Peyer's patch (tissue), 4 donors: ENCODE results near the gene NECAB3. TPM values are rescaled to one million over a fixed set of nuclear protein-coding genes. Genes with fewer than 3 reads are reported as not detected.

Source experiments
- DNase-seq, 3 donors: peaks; one replicate each; pipeline ENCODE4 v3.0.0-alpha.2; 2017 to 2019
- H3K27ac ChIP-seq, 4 donors: fragments of 200-600 bp; sonication (generic); one replicate each; pipeline ENCODE4 v1.5.1; 2016 to 2019
- H3K27me3 ChIP-seq, 2 donors: fragments of 200-600 bp; sonication (generic); one replicate each; pipeline ENCODE4 v1.5.1; 2019
- H3K36me3 ChIP-seq, 3 donors: fragments of 200-600 bp; sonication (generic); one replicate each; pipeline ENCODE4 v1.5.1; 2016 to 2019
- H3K4me1 ChIP-seq, 4 donors: fragments of 200-600 bp; sonication (generic); one replicate each; pipeline ENCODE4 v1.5.1; 2016 to 2019
- H3K4me3 ChIP-seq, 4 donors: fragments of 200-600 bp; sonication (generic); 1 replicate in 3 of 4; 2 replicates in 1 of 4; pipeline ENCODE4 v1.5.1; 2016 to 2019; ENCODE audit warnings: mild to moderate bottlenecking in 1 of 4
- H3K9me3 ChIP-seq, 4 donors: fragments of 200-600 bp; sonication (generic); one replicate each; pipeline ENCODE4 v1.5.1; 2016 to 2019; ENCODE audit warnings: mild to moderate bottlenecking in 1 of 4
- POLR2A ChIP-seq, 2 donors: fragments of 450-650 bp; IDR thresholded peaks; one replicate each; pipeline ENCODE4 v1.5.1; 2017; ENCODE audit warnings: antibody characterized with exemption in 2 of 2, mild to moderate bottlenecking in 2 of 2, moderate library complexity in 2 of 2
- total RNA-seq, 4 donors: library from RNA; depleted of rRNA; stranded (reverse); fragments of >200 nt; gene quantifications; one replicate each; pipeline ENCODE4 v1.1.0, GENCODE V29; 2016
- TF ChIP-seq, protein P1 (sequence below), 6 experiments: fragments of 450-650 bp in 4 of 6; fragments of 200-600 bp in 2 of 6; sonication (generic) in 1 of 6; IDR thresholded peaks; one replicate each; pipeline ENCODE4 v1.5.1; 2017 to 2019; ENCODE audit warnings: antibody characterized with exemption in 6 of 6, mild to moderate bottlenecking in 3 of 6, moderate library complexity in 1 of 6

The NECAB3 gene
- total RNA-seq, 4 donors from 2014 or later: 77.1 to 146 (median 110) TPM

DNA sequence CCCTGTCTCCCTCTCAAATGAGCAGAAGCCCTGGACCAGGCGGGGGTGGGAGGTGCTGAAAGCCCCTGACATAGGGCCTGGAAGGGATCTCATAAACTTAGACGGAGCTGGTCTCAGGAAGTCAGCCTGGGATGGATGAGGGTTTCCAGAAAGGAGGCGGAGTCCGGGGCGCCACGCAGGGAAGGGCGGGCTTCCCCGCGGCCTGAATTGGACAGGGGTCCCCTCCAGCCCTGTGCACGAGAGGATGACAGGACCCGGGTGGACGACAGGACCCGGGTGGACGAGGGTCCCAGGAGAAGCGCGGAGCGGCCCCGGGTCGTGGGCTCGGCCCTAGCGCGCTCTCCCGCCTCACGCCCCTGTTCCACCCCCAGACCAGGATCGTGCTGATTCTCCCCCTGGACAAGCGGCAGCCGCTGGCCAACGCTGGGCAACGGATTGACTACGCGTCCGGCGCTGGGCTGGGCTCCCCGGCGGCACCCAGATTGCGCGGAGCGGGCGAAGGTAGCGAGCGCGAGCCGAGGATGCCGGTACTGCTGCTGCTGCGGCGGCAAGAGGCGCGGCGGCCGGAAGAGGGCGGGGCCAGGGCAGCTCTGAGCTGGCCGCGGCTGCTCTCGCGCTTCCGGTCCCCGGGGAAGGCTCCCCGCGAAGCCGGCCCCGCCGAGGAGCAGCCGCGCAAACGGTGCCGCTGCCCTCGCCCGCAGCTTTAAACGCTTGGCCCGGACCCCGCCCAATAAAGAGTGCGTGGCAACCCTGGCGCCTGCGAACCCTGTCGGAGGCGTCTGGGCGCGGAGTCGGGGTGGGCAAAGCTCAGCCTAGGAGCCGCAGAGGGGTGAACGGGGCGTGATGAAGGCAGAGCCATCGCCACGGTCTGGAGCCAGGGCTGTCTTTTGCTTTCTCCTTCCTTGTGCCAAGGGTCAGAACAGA is 10.8 kb downstream of the NECAB3 start:
- no peaks in the 10 kb centered on the region for H3K9me3 ChIP-seq
- TF ChIP-seq, protein P1, sequence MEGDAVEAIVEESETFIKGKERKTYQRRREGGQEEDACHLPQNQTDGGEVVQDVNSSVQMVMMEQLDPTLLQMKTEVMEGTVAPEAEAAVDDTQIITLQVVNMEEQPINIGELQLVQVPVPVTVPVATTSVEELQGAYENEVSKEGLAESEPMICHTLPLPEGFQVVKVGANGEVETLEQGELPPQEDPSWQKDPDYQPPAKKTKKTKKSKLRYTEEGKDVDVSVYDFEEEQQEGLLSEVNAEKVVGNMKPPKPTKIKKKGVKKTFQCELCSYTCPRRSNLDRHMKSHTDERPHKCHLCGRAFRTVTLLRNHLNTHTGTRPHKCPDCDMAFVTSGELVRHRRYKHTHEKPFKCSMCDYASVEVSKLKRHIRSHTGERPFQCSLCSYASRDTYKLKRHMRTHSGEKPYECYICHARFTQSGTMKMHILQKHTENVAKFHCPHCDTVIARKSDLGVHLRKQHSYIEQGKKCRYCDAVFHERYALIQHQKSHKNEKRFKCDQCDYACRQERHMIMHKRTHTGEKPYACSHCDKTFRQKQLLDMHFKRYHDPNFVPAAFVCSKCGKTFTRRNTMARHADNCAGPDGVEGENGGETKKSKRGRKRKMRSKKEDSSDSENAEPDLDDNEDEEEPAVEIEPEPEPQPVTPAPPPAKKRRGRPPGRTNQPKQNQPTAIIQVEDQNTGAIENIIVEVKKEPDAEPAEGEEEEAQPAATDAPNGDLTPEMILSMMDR (IDR thresholded peaks at IDR 0.05): peak in 2 of 6 experiments; percentile 8 to 25
- TF ChIP-seq POLR2A (IDR thresholded peaks at IDR 0.05): peak; percentile 78 to 80
- peak; percentile 84 to 94 (median 91) for DNase-seq
- no peaks in the 10 kb centered on the region for H3K27me3 ChIP-seq
- peak overlapping the region; percentile 86 to 93 (median 91) for H3K27ac ChIP-seq
- peaks cover 0 to 38% (median 10%) of the 10 kb centered on the region in 4 donors for H3K4me1 ChIP-seq
- H3K36me3 ChIP-seq: peaks cover 0 to 24% (median 0%) of the 10 kb centered on the region in 3 donors
- H3K4me3 ChIP-seq: peak overlapping the region; percentile 61 to 78 (median 72)

- TF ChIP-seq, protein P1 (IDR thresholded peaks at IDR 0.05): no peak
- Histone ChIP-seq H3K4me1 (peaks cover 0 to 27% (median 8%) of the 10 kb centered on the region in 4 donors), H3K27ac (peak within 1 kb of the TSS; percentile 86 to 93 (median 91)), H3K36me3 (peaks cover 0 to 36% (median 0%) of the 10 kb centered on the region in 3 donors), H3K27me3 (no peaks in the 10 kb centered on the region), H3K9me3 (no peaks in the 10 kb centered on the region), H3K4me3 (peak within 1 kb of the TSS; percentile 61 to 78 (median 72))
- DNase-seq: no peak
Observed at GRCh38 chr20:33662172-33662571, 12.1 kb downstream of the NECAB3 start, which contains the start of gene C20orf144. Gene C20orf144, plus strand, starts transcription at chr20:33662327. Its CDS starts 19 bp downstream, at chr20:33662346.

GRCh38 chr20:33660685-33661058 is 13.6 kb downstream of the NECAB3 start:
- no peak overlapping the region for H3K27ac ChIP-seq

GRCh38 chr20:33660035-33660684 is 14.1 kb downstream of the NECAB3 start:
- Histone ChIP-seq H3K27ac (no peak overlapping the region), H3K4me3 (no peak overlapping the region), H3K27me3 (no peaks in the 10 kb centered on the region), H3K4me1 (peaks cover 0 to 23% (median 4%) of the 10 kb centered on the region in 4 donors), H3K9me3 (no peaks in the 10 kb centered on the region), H3K36me3 (peaks cover 0 to 43% (median 0%) of the 10 kb centered on the region in 3 donors)
- DNase-seq: peak in 1 of 3 donors; percentile 41
- no peak for TF ChIP-seq POLR2A (IDR thresholded peaks at IDR 0.05)
- TF ChIP-seq, protein P1 (IDR thresholded peaks at IDR 0.05): no peak

More at GRCh38 chr20:33660685-33661058, 13.6 kb downstream of the NECAB3 start:
- H3K27me3 ChIP-seq: no peaks in the 10 kb centered on the region
- no peak for TF ChIP-seq POLR2A (IDR thresholded peaks at IDR 0.05)
- TF ChIP-seq, protein P1 (IDR thresholded peaks at IDR 0.05): no peak
- peaks cover 0 to 43% (median 0%) of the 10 kb centered on the region in 3 donors for H3K36me3 ChIP-seq
- no peaks in the 10 kb centered on the region for H3K9me3 ChIP-seq
- H3K4me3 ChIP-seq: no peak overlapping the region
- peaks cover 0 to 19% (median 4%) of the 10 kb centered on the region in 4 donors for H3K4me1 ChIP-seq
- DNase-seq: no peak

- H3K4me1 ChIP-seq: peaks cover 0 to 28% (median 3%) of the 10 kb centered on the region in 4 donors
- no peaks in the 10 kb centered on the region for H3K9me3 ChIP-seq
- H3K36me3 ChIP-seq: peaks cover 0 to 43% (median 0%) of the 10 kb centered on the region in 3 donors
- DNase-seq: peak in 1 of 3 donors; percentile 27
- H3K27me3 ChIP-seq: no peaks in the 10 kb centered on the region
- TF ChIP-seq POLR2A (IDR thresholded peaks at IDR 0.05): no peak
- TF ChIP-seq, protein P1 (IDR thresholded peaks at IDR 0.05): no peak
- no peak overlapping the region for H3K27ac ChIP-seq
- H3K4me3 ChIP-seq: no peak overlapping the region
Observed at GRCh38 chr20:33659341-33660034, 14.7 kb downstream of the NECAB3 start.
